ENCODE measurements around the gene MGA. TPM values are rescaled to one million over a fixed set of nuclear protein-coding genes. Genes with fewer than 3 reads are reported as not detected.
"Not testable (repeated sequence)": the region's sequence is repeated elsewhere in the genome, so short reads cannot be mapped to it uniquely, and the experiment has no call there.

Gene MGA
- total RNA-seq, 1 donor from 2014 or later: 28.8 TPM

GRCh38 chr15:41695750-41696436 is 35.7 kb downstream of the MGA start:
- intact Hi-C loops (cut with micrococcal nuclease): no loop called here
- no peak for DNase-seq

GRCh38 chr15:41698779-41699178 is 38.6 kb downstream of the MGA start:
- intact Hi-C loops (cut with micrococcal nuclease): no loop called here
- no peak for DNase-seq
- ATAC-seq: no peak

More at GRCh38 chr15:41695750-41696436, 35.7 kb downstream of the MGA start:
- ATAC-seq: peak; percentile 56

GRCh38 chr15:41703120-41703519 is 42.9 kb downstream of the MGA start:
- ATAC-seq: no peak
- intact Hi-C loops (cut with micrococcal nuclease): no loop called here

GRCh38 chr15:41713047-41713446 is 52.8 kb downstream of the MGA start:
- DNase-seq (peak; percentile 38), ATAC-seq (peak; percentile 71)
- intact Hi-C loops (cut with micrococcal nuclease): no loop called here

More at GRCh38 chr15:41703120-41703519, 42.9 kb downstream of the MGA start:
- no peak for DNase-seq

- ATAC-seq: peak; percentile 76
- intact Hi-C loops (cut with micrococcal nuclease): no loop called here
- no peak for DNase-seq
Observed at GRCh38 chr15:41714291-41714690, 54.1 kb downstream of the MGA start.

- ATAC-seq: peak; percentile 60
Observed at GRCh38 chr15:41716864-41717263, 56.7 kb downstream of the MGA start.

GRCh38 chr15:41727143-41727542 is 66.9 kb downstream of the MGA start:
- intact Hi-C loops (cut with micrococcal nuclease): no loop called here
- ATAC-seq: peak; percentile 63

More at GRCh38 chr15:41716864-41717263, 56.7 kb downstream of the MGA start:
- intact Hi-C loops (cut with micrococcal nuclease): no loop called here
- no peak for DNase-seq

GRCh38 chr15:41728061-41728460 is 67.9 kb downstream of the MGA start:
- intact Hi-C loops (cut with micrococcal nuclease); ATAC-seq; DNase-seq: not testable (repeated sequence)

More at GRCh38 chr15:41727143-41727542, 66.9 kb downstream of the MGA start:
- DNase-seq: no peak

- no peak for DNase-seq
- intact Hi-C loops (cut with micrococcal nuclease): no loop called here
- no peak for ATAC-seq
Observed at GRCh38 chr15:41730543-41730942, 70.3 kb downstream of the MGA start.

GRCh38 chr15:41732483-41732882 is 72.3 kb downstream of the MGA start:
- ATAC-seq (no peak), DNase-seq (no peak)
- intact Hi-C loops (cut with micrococcal nuclease): no loop called here

- DNase-seq (no peak), ATAC-seq (no peak)
- intact Hi-C loops (cut with micrococcal nuclease): no loop called here
Observed at GRCh38 chr15:41734079-41734478, 73.9 kb downstream of the MGA start.

GRCh38 chr15:41735046-41735445 is 74.8 kb downstream of the MGA start:
- ATAC-seq (no peak), DNase-seq (no peak)
- intact Hi-C loops (cut with micrococcal nuclease): no loop called here

GRCh38 chr15:41735492-41735891 is 75.3 kb downstream of the MGA start:
- intact Hi-C loops (cut with micrococcal nuclease); DNase-seq; ATAC-seq: not testable (repeated sequence)

- intact Hi-C loops (cut with micrococcal nuclease): no loop called here
Observed at GRCh38 chr15:41746802-41747201, 86.6 kb downstream of the MGA start.

GRCh38 chr15:41756198-41756597 is 96.0 kb downstream of the MGA start:
- ATAC-seq (no peak), DNase-seq (no peak)
- intact Hi-C loops (cut with micrococcal nuclease): no loop called here

More at GRCh38 chr15:41746802-41747201, 86.6 kb downstream of the MGA start:
- no peak for ATAC-seq
- no peak for DNase-seq

GRCh38 chr15:41772720-41773331 is 112.6 kb downstream of the MGA start:
- no peak for DNase-seq
- peak; percentile 50 for ATAC-seq
- intact Hi-C loops (cut with micrococcal nuclease): loop anchor here (5.0 kb wide), 1 partner anchor 39 kb away; no protein-coding TSS in a partner anchor

- intact Hi-C loops (cut with micrococcal nuclease): loop anchor here (5.0 kb wide), 1 partner anchor 39 kb away; no protein-coding TSS in a partner anchor
- DNase-seq (no peak), ATAC-seq (no peak)
Observed at GRCh38 chr15:41773332-41773728, 113.1 kb downstream of the MGA start.

- intact Hi-C loops (cut with micrococcal nuclease): loop anchor here (5.0 kb wide), 1 partner anchor 39 kb away; no protein-coding TSS in a partner anchor
- ATAC-seq (no peak), DNase-seq (no peak)
Observed at GRCh38 chr15:41773729-41774061, 113.5 kb downstream of the MGA start.

GRCh38 chr15:41774062-41774881 is 114.1 kb downstream of the MGA start, which contains the start of gene MAPKBP1:
Gene MAPKBP1, plus strand, starts transcription at chr15:41774484. Its CDS starts 792 bp downstream, at chr15:41775276.
- DNase-seq (peak; percentile 98), ATAC-seq (peak; percentile 96)
- intact Hi-C loops (cut with micrococcal nuclease): loop anchor here (5.0 kb wide), 1 partner anchor 38 kb away; no protein-coding TSS in a partner anchor
